HG02623 (cell line): ENCODE measurements around the gene MCM6.
"Not testable (repeated sequence)": the region's sequence is repeated elsewhere in the genome, so short reads cannot be mapped to it uniquely, and the experiment has no call there.

Experiments used
- ATAC-seq: cut with Tn5 transposase; IDR thresholded peaks from one replicate; pipeline ENCODE4 v1.9.1; 2021; ENCODE audit warnings: moderate library complexity; ENCODE audit not compliant: unreplicated experiment

MCM6 gene

DNA sequence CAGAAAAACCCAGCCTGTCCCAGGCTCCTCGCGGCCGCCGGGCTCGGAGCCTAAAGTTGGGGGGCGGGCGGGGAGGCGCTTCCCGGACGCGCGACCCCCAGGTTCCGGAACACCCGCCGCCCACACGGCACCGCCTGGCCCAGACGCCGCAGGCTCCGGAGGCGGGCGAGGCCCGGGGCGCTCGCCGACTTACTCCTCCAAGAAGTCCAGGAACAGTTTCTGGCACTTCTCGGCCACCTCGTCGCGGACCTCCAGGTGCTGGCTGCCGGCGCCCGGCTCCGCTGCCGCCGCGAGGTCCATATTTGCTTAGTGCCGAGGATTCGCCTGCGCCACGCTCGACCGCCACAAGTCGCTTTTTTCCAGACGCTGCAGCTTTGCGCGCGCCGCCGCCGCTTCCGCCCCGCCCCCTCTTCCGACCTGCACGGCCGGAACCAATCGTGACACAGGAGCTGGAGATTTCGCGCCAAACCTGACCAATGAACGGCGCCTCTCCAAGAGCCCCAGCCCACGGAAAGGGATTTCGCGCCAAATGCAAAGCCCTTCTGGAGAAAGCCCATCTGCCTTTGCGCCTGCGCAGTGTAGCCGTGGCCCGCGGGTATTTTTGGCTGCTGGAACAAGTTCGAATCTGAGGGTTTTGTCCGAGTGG lies at the start of gene MCM6:
Gene MCM6, minus strand, starts transcription at position 378 of the 646 bp plus-strand sequence. Its CDS starts 78 bp downstream, at position 300.
- peak; percentile 88 for ATAC-seq

DNA sequence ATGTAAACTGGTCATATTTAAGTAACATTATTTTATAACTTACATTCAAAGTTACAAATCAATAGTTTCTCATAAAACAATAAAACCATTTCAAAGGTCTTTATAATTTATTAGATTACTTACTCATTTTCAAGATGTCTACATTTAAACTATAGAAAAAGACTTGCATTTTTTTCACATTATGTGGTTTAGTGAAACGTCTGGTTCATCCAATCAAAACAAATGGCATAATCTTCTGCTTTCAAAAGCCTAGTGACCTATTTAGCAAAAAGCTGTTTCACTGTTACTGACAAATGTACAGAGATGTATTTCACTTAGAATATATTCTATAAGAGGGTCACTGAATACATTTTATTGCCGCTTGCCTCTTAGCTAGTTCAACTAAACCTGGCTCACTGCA lies 49.3 kb upstream of the MCM6 start:
- no peak for ATAC-seq

DNA sequence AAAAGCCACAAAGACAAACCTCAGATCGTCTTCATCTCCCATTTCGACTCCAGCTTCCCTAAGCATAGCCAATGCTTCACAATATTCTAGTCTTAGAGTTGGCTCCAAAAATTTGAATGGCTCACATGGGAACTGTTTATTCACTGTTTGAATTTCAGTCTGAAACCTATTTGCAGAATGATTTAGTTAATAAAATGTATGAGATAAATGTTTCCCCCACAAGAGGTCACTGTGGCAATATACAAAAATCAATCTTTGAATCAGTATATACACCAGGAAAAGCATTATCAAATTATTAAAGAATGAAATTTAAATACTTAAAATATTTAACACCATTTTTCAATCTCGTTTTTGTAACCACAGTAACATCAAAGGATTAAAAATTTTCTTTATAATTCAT lies 40.0 kb upstream of the MCM6 start:
- ATAC-seq, result no peak

DNA sequence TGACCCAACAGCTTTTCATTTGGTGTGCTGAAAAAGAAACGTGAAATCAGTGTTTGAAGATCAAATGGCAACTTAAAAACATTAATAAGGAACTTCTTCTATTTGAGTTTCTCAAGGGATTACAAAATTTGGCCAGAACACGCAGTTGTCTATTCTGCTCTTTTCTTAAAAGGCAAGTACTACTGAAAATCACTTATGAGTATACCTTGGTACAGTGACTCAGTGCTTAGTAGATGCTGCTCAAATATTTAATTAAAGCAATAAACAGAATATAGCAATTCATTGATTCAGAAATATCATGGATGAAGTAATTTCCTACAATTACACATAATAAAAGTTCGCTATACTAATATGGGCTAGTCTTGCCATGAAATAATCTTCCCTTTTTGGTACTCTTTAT lies 38.2 kb upstream of the MCM6 start:
- no peak for ATAC-seq

DNA sequence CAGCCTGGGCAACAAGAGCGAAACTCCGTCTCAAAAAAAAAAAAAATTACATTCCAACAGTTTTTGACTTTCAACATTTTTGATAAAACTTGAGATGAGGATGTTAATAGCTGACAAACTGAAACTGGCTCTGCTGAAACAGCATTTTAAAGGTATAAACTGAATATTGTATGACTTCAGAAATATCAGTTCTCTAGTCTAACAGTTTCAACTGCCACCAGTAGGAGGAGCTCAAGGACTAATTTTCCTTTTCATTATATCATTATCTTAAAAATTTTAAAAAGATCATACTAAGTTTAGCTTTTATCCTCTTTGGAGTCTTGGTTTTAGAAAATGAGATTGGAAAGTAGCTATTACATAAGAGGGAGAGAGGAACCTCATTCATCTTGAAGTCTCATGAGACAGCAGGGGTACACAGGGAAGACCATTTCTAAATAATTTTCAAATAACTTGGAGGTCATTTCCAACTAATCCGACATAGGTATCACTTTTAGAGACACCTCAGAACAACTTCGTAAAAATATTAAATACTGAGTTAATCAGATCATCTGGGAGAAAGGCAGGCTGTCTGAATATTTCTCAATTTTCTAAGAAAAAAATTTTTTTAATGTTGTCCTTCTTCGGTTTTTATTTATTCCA lies 37.6 kb upstream of the MCM6 start:
- no peak for ATAC-seq

DNA sequence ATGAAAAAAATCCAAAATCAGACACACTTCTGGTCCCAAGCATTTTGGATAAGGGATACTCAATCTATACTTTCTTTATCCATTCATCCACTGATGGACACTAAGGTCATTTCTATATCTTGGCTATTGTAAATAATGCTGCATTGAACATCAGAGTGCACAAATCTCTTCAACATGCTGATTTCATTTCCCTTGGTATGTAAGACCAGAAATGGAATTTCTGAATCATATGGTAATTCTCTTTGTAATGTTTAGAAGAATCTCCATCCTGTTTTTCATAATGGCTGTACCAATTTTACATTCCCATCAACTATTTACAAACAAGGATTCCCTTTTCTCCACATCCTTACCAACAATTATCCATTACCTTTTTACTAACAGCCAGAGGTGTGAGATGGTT lies 33.7 kb upstream of the MCM6 start:
- no peak for ATAC-seq

DNA sequence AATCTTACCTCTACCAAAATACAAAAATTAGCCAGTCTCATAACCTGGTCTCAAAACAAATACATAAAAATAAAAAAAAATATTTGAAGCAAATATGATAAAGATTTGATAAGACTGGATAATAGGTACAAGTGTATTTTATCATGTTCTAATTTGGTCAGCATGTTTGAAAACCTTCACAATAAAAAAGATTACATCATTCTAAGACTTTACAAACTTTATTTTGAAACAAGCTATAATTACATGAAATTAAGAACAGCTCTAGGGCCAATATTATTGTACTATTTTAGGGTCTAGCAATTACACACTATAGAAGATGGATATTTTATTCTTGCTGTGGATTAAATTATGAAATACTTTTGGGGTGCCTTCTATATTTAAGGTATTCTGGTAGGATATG lies 29.4 kb upstream of the MCM6 start:
- ATAC-seq, result no peak

DNA sequence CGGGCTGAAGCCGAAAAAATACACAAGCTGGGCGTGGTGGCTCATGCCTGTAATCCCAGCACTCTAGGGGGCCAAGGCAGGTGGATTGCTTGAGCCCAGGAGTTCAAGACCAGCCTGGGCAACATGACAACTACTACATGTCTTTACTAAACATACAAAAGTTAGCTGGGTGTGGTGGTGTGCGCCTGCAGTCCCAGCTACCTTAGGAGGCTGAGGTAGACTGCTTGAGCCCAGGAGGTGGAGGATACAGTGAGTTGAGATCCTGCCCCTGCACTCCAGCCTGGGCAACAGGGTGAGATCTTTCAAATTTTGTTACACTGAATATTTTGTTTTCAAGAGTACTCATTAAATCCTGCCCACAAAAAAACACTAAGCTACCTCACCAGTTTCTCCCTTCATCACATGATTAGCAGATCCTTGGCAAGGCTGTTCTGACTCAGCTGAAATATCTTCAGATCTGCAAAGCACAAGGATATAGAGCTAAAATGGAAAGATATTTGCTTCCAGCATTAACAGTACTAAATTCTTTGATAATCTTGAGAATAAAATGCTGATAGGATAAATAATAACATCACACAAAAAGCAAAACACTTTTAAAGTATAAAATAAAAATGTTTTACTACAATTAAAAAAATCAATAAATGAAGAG lies 28.2 kb upstream of the MCM6 start:
- ATAC-seq, result no peak

DNA sequence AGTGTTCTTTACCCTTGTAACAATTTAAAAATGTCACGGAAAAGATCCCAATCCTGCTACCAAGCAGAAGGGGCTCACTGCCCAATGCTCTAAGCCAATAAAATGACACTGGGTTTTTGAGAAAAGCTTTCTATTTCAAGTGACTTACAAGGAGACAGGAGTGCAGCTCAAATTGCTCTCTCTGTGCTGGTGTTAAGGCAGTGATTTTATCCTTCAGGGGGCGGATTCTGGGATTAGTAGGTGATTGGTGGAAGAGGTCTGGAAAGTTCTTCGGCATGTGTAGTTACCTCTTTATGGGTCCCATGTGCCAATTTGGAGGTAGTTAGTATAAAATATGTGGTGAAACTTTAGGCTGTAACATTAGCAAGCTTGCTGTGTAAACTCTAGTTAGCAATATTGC lies 27.4 kb upstream of the MCM6 start:
- ATAC-seq, result no peak

DNA sequence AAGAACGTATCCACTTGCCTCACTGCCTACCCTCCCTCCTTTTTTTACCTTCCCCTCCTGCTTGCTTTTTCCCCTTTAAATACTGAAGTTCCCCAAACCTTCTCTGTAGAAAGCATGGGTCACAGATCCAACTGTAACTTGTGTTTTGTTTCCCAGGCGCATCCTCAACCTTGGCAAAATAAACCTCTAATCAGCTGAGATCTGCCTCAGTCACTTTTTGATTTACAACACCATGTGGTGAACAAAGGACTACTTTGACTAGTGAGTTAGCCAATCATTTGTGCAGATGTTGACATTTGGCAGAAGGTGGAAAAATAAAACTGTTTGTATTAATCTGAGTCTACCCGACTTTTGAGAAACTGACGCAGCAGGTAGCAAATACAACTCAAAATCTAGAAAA lies 23.3 kb upstream of the MCM6 start:
- no peak for ATAC-seq

DNA sequence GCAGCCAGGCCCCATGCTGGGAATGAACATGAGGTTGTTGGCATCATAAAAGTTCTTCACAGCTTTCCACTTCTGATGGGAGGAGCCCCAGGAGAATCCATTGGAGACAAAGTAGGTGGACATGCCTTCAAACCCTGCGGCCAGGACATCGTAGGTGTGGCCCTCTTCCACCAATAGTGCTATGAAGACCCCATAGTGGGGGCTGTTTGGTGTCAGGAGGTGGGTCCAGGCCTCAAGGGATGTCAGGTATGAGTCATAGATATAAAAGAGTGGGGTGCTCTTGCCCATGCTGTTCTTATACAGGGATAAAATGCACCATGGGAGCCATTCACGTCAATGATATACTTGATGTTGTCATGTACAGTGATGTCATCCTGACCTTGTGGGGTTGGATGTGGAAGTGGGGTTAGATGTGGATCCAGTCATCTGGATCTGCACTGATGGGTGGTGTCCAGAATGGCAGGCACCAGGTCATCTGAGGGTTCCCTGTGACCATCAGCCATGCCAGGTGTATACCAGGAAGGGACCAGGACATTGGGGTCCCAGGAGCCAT lies 22.1 kb upstream of the MCM6 start:
- ATAC-seq, result no peak

DNA sequence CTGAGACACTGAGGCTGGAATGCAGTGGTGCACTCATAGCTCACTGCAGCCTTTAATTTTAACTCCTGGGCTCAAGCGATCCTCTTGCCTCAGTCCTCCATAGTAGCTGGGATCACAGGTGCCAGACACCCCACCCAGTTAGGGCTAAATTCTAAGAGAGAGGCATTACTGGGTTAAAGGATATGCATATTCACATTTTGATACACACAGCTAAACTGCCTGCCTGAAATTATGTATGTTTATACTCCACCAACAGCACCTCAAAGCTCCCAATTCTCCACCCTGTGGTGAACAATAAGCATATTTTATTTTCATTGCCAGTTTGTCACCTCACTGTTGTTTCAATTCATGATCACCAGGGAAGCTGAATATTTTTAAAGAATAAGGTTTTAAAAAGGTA lies 18.7 kb upstream of the MCM6 start:
- no peak for ATAC-seq

DNA sequence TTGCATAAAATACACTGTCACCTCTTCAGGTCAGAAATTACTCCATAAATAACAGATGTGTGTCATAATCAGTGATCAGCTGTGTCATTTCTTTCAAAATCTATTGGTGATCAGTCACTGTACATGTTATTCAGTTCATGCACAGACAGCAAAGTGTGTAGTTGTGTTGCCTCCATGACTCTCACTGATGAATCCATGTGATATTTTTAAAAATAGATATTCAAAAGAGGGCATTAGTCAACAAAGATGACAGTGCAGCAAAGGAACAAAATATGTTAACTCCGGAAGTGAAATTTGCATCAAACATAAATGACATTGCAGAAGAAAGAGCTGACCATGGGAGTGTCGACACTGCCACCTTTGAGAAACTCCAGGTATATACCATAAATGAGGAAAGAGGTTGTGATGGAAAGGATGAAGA lies 17.1 kb upstream of the MCM6 start:
- no peak for ATAC-seq

DNA sequence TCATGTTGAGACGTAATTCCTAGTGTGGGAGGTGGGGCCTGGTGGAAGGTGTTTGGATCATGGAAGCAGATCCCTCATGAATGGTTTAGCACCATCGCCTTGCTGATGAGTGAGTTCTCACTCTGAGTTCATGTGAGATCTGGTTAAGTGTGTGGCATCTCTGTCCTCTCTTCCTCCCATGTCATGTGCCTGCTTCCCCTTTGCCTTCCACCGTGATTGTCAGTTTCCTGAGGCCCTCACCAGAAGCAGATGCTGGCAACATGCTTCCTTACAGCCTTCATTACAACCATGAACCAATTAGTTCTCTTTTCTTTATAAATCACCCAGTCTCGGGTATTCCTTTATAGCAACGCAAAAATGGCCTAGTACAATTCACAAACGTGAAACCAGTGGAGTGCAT lies 14.6 kb upstream of the MCM6 start:
- no peak for ATAC-seq

DNA sequence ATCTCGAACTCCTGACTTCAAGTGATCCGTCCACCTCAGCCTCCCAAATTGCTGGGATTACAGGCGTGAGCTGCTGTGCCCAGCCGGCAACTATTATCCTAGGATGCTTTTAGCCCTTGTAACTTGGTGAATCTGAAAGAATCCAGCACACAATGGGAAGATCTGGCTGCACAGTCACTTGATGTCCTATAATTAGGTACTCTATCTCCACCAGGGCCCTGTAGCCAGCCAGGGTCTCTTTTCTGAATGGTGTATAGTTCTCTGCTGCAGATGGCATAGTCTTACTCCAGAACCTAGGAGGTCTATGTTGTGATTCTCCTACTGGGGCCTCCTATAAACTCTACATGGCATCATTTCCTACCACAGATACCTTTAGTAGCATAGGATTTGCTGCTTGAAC lies 13.9 kb upstream of the MCM6 start:
- no peak for ATAC-seq

DNA sequence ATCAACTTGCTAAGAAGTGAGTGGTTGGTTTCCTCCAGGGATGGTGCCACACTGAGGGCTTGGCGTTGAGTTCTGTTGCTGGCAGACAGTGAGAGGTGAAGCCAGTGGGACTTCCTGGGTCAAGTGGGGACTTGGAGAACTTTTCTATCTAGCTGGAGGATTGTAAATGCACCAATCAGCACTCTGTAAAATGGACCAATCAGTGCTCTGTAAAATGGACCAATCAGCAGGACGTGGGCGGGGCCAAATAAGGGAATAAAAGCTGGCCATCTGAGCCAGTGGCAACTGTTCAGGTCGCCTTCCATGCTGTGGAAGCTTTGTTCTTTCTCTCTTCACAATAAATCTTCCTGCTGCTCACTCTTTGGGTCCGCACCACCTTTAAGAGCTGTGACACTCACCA lies 12.3 kb upstream of the MCM6 start:
- not testable (repeated sequence) for ATAC-seq

DNA sequence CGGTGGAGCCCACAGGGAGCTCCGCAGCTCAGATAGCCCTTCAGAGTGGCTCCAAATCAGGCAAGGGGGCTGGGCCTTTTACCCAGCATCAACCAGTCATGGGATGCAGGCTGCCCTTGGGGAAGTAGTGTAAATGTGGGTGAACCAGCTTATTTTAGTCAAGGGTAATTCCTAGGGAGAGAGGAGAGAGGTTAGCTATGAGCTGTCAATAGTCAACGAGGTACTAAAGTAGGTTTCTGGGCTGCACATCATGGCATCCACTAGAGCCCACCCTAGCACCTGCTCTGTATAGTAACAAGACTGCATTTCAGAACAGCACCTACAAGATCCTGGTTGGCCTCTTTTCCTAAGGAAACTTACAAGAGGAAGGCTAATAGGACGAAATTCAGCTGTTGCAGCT lies 9.5 kb upstream of the MCM6 start:
- ATAC-seq, result no peak

DNA sequence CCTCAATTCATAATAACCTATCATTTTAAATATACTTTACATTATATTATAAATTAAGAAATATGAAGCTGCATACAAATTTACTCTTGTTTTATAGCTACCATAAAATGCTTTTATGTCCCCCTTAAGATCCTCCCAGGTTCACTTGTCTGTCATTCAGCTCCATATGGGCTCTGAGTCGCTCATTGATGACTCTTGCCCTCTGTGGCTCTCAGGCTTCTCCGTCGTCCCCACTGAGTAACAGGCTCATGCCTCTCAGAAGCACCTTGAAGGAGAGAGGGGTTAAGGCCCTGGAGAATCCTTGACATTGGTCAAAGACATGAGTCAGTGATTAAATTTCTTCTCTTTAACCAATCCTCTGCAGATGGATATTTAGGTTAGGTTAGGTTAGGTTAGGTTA lies 6.2 kb upstream of the MCM6 start:
- ATAC-seq, result no peak

DNA sequence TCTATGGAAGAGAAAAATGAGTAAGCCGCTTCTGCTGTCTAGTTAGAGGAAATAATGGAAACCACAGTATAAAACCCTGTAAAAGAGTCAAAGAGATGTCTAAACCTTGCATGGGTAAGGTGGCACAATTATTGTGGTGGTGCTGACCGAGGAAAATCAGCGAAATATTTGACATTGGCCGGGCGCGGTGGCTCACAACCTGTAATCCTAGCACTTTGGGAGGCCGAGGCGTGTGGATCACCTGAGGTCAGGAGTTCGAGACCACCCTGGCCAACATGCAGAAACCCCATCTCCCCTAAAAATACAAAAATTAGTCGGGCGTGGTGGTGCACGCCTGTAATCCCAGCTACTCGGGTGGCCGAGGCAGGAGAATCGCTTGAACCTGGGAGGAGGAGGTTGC lies 527 bp upstream of the MCM6 start:
- ATAC-seq, result not testable (repeated sequence)

DNA sequence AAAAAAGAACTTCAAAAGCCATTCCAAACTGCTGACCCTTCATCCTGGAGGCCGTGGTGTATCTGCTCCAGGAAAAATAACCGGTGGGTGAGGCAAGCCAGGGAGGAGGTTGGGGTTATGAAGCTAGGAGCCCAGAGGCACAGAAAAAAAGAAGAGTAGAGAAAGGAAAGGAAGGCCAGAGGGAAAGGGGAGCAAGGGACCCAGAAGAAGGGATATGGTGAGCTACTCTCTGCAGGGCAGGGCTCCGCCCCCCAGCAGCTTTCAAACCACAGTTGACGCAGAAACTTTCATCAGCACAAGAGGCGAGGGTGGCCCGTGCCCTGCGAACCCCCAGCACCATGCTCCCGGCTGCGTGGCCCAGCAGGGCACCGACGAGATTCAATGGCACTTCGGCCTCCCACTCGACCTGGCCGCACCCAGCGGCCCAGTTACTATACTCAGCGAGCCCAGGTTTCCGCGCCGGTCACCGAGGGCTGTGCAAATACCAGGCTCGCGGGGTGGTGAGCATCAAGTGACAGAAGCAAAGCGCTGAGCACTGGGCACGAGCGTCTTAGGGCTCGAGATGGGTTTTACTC lies 665 bp downstream of the MCM6 start:
- ATAC-seq, result peak; percentile 56

DNA sequence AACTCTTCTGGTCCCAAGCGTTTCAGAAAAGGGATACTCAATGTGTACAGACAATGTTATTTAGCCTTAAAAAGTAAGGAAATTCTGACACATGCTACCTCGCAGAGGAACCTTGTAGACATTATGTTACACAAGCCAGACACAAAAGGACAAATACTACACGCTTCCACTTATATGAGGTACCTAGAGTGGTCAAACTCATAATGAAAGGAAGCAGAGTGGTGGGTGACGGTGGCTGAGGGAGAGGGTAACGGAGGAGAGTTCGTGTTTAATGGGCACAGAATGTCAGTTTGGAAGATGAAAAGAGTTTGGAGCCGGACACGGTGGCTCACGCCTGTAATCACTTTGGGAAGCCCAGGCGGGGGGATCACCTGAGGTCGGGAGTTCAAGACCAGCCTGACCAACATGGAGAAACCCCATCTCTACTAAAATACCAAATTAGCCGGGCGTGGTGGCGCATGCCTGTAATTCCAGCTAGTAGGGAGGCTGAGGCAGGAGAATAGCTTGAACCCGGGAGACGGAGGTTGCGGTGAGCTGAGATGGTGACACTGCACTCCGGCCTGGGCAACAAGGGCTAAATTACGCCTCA lies 1.4 kb downstream of the MCM6 start:
- ATAC-seq, result no peak
